ENCODE measurements around the gene TNFRSF18. TPM values are rescaled to one million over a fixed set of nuclear protein-coding genes. Genes with fewer than 3 reads are reported as not detected.

Gene TNFRSF18
- total and polyA plus RNA-seq, 4 donors = 0.20 to 0.68 (median 0.29) TPM

- Histone ChIP-seq H3K27ac (ENCODE audit: low read depth, low read length) (no peak overlapping the region), H3K36me3 (ENCODE audit: control insufficient read depth, insufficient read depth, low read length) (peaks cover 100% of the 10 kb centered on the region), H3K9me3 (ENCODE audit: control insufficient read depth, insufficient read depth, low read length) (no peaks in the 10 kb centered on the region), H3K4me1 (ENCODE audit: control insufficient read depth, insufficient read depth, low read length) (no peaks in the 10 kb centered on the region), H3K27me3 (ENCODE audit: control insufficient read depth, insufficient read depth, low read length) (no peaks in the 10 kb centered on the region), H3K4me3 (ENCODE audit: low read depth, low read length) (no peak overlapping the region)
- DNase-seq (ENCODE audit: low read depth in 4 of 6, low spot score in 6 of 6) = no peak
- WGBS (ENCODE audit: insufficient coverage) = 90% methylated on average over 29 of the region's 30 CpGs
Observed at GRCh38 chr1:1221887-1222574, 15.6 kb upstream of the TNFRSF18 start.

GRCh38 chr1:1220197-1220596, 13.8 kb upstream of the TNFRSF18 start:
- Histone ChIP-seq H3K27me3 (ENCODE audit: control insufficient read depth, insufficient read depth, low read length) (no peaks in the 10 kb centered on the region), H3K36me3 (ENCODE audit: control insufficient read depth, insufficient read depth, low read length) (peaks cover 100% of the 10 kb centered on the region), H3K27ac (ENCODE audit: low read depth, low read length) (no peak overlapping the region), H3K4me3 (ENCODE audit: low read depth, low read length) (no peak overlapping the region), H3K4me1 (ENCODE audit: control insufficient read depth, insufficient read depth, low read length) (no peaks in the 10 kb centered on the region), H3K9me3 (ENCODE audit: control insufficient read depth, insufficient read depth, low read length) (no peaks in the 10 kb centered on the region)
- 85% methylated on average over 24 of the region's 24 CpGs for WGBS (ENCODE audit: insufficient coverage)
- DNase-seq (ENCODE audit: low read depth in 4 of 6, low spot score in 6 of 6) = no peak

- no peaks in the 10 kb centered on the region for H3K27me3 ChIP-seq (ENCODE audit: control insufficient read depth, insufficient read depth, low read length)
- H3K4me1 ChIP-seq (ENCODE audit: control insufficient read depth, insufficient read depth, low read length) = no peaks in the 10 kb centered on the region
- no peak overlapping the region for H3K4me3 ChIP-seq (ENCODE audit: low read depth, low read length)
- peaks cover 98% of the 10 kb centered on the region for H3K36me3 ChIP-seq (ENCODE audit: control insufficient read depth, insufficient read depth, low read length)
- H3K9me3 ChIP-seq (ENCODE audit: control insufficient read depth, insufficient read depth, low read length) = no peaks in the 10 kb centered on the region
- no peak for DNase-seq (ENCODE audit: low read depth in 4 of 6, low spot score in 6 of 6)
- no peak overlapping the region for H3K27ac ChIP-seq (ENCODE audit: low read depth, low read length)
- WGBS (ENCODE audit: insufficient coverage) = 93% methylated on average over 16 of the region's 20 CpGs
Observed at GRCh38 chr1:1219341-1219740, 12.9 kb upstream of the TNFRSF18 start.

- Histone ChIP-seq H3K4me3 (ENCODE audit: low read depth, low read length) (no peak overlapping the region), H3K4me1 (ENCODE audit: control insufficient read depth, insufficient read depth, low read length) (no peaks in the 10 kb centered on the region), H3K36me3 (ENCODE audit: control insufficient read depth, insufficient read depth, low read length) (peaks cover 94% of the 10 kb centered on the region), H3K9me3 (ENCODE audit: control insufficient read depth, insufficient read depth, low read length) (no peaks in the 10 kb centered on the region), H3K27me3 (ENCODE audit: control insufficient read depth, insufficient read depth, low read length) (no peaks in the 10 kb centered on the region), H3K27ac (ENCODE audit: low read depth, low read length) (no peak overlapping the region)
- 93% methylated on average over 34 of the region's 36 CpGs for WGBS (ENCODE audit: insufficient coverage)
- DNase-seq (ENCODE audit: low read depth in 4 of 6, low spot score in 6 of 6) = no peak
Observed at GRCh38 chr1:1218524-1219200, 12.3 kb upstream of the TNFRSF18 start.

GRCh38 chr1:1217621-1218523, 11.5 kb upstream of the TNFRSF18 start:
- no peak overlapping the region for H3K27ac ChIP-seq (ENCODE audit: low read depth, low read length)

GRCh38 chr1:1216770-1217620, 10.6 kb upstream of the TNFRSF18 start:
- no peaks in the 10 kb centered on the region for H3K4me1 ChIP-seq (ENCODE audit: control insufficient read depth, insufficient read depth, low read length)
- no peaks in the 10 kb centered on the region for H3K9me3 ChIP-seq (ENCODE audit: control insufficient read depth, insufficient read depth, low read length)
- H3K4me3 ChIP-seq (ENCODE audit: low read depth, low read length) = no peak overlapping the region
- H3K27ac ChIP-seq (ENCODE audit: low read depth, low read length) = no peak overlapping the region
- peaks cover 82% of the 10 kb centered on the region for H3K36me3 ChIP-seq (ENCODE audit: control insufficient read depth, insufficient read depth, low read length)
- no peaks in the 10 kb centered on the region for H3K27me3 ChIP-seq (ENCODE audit: control insufficient read depth, insufficient read depth, low read length)
- WGBS (ENCODE audit: insufficient coverage) = 96% methylated on average over 69 of the region's 74 CpGs
- DNase-seq (ENCODE audit: low read depth in 4 of 6, low spot score in 6 of 6) = no peak

More at GRCh38 chr1:1217621-1218523, 11.5 kb upstream of the TNFRSF18 start:
- WGBS (ENCODE audit: insufficient coverage) = 88% methylated on average over 52 of the region's 52 CpGs
- Histone ChIP-seq H3K27me3 (ENCODE audit: control insufficient read depth, insufficient read depth, low read length) (no peaks in the 10 kb centered on the region), H3K36me3 (ENCODE audit: control insufficient read depth, insufficient read depth, low read length) (peaks cover 91% of the 10 kb centered on the region), H3K9me3 (ENCODE audit: control insufficient read depth, insufficient read depth, low read length) (no peaks in the 10 kb centered on the region), H3K4me1 (ENCODE audit: control insufficient read depth, insufficient read depth, low read length) (no peaks in the 10 kb centered on the region), H3K4me3 (ENCODE audit: low read depth, low read length) (no peak overlapping the region)
- no peak for DNase-seq (ENCODE audit: low read depth in 4 of 6, low spot score in 6 of 6)

GRCh38 chr1:1215881-1216605, 9.7 kb upstream of the TNFRSF18 start:
- Histone ChIP-seq H3K4me3 (ENCODE audit: low read depth, low read length) (no peak overlapping the region), H3K27ac (ENCODE audit: low read depth, low read length) (no peak overlapping the region), H3K27me3 (ENCODE audit: control insufficient read depth, insufficient read depth, low read length) (no peaks in the 10 kb centered on the region), H3K36me3 (ENCODE audit: control insufficient read depth, insufficient read depth, low read length) (peaks cover 72% of the 10 kb centered on the region), H3K9me3 (ENCODE audit: control insufficient read depth, insufficient read depth, low read length) (no peaks in the 10 kb centered on the region), H3K4me1 (ENCODE audit: control insufficient read depth, insufficient read depth, low read length) (no peaks in the 10 kb centered on the region)
- 93% methylated on average over 20 of the region's 21 CpGs for WGBS (ENCODE audit: insufficient coverage)
- DNase-seq (ENCODE audit: low read depth in 4 of 6, low spot score in 6 of 6) = no peak

- no peak for DNase-seq (ENCODE audit: low read depth in 4 of 6, low spot score in 6 of 6)
- H3K27me3 ChIP-seq (ENCODE audit: control insufficient read depth, insufficient read depth, low read length) = no peaks in the 10 kb centered on the region
- H3K27ac ChIP-seq (ENCODE audit: low read depth, low read length) = no peak overlapping the region
- no peaks in the 10 kb centered on the region for H3K9me3 ChIP-seq (ENCODE audit: control insufficient read depth, insufficient read depth, low read length)
- no peaks in the 10 kb centered on the region for H3K4me1 ChIP-seq (ENCODE audit: control insufficient read depth, insufficient read depth, low read length)
- H3K4me3 ChIP-seq (ENCODE audit: low read depth, low read length) = no peak overlapping the region
- peaks cover 64% of the 10 kb centered on the region for H3K36me3 ChIP-seq (ENCODE audit: control insufficient read depth, insufficient read depth, low read length)
- WGBS (ENCODE audit: insufficient coverage) = 91% methylated on average over 3 of the region's 11 CpGs
Observed at GRCh38 chr1:1215080-1215676, 8.8 kb upstream of the TNFRSF18 start.

Data from spinal cord (tissue), 10 donors.